Body of pancreas (tissue), 4 donors: ENCODE data around the gene PDCD1LG2.

Experiments used
- POLR2A ChIP-seq, 3 donors: fragments of 450-650 bp; IDR thresholded peaks; one replicate each; pipeline ENCODE4 v1.6.1; 2016; ENCODE audit warnings: antibody characterized with exemption in 3 of 3, mild to moderate bottlenecking in 2 of 3
- TF ChIP-seq, protein P1 (sequence below), 7 experiments: fragments of 450-650 bp in 4 of 7; fragments of 200-600 bp in 3 of 7; sonication (generic) in 3 of 7; IDR thresholded peaks; one replicate each; pipeline ENCODE4 v1.5.1; 2016 to 2019; ENCODE audit warnings: antibody characterized with exemption in 7 of 7

DNA sequence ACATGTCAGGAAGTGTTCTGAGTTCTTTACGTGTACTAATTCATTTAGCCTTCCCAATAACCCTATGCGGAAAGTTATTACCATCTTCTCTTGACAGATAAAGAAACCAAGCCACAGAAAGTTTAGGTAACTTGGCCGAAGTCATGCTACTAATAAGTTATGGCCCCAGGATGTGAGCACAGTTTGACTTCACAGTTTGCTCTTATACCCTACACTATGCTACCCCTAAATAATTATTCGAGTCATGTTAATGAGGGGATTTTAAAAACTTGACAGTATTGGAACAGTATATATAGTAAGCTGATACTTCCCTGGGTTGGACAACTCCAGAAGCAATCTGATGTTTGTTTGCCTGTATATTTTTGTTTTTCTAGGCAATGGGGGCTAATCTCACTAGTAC lies 29.4 kb upstream of the PDCD1LG2 start:
- TF ChIP-seq, protein P1, sequence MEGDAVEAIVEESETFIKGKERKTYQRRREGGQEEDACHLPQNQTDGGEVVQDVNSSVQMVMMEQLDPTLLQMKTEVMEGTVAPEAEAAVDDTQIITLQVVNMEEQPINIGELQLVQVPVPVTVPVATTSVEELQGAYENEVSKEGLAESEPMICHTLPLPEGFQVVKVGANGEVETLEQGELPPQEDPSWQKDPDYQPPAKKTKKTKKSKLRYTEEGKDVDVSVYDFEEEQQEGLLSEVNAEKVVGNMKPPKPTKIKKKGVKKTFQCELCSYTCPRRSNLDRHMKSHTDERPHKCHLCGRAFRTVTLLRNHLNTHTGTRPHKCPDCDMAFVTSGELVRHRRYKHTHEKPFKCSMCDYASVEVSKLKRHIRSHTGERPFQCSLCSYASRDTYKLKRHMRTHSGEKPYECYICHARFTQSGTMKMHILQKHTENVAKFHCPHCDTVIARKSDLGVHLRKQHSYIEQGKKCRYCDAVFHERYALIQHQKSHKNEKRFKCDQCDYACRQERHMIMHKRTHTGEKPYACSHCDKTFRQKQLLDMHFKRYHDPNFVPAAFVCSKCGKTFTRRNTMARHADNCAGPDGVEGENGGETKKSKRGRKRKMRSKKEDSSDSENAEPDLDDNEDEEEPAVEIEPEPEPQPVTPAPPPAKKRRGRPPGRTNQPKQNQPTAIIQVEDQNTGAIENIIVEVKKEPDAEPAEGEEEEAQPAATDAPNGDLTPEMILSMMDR (IDR thresholded peaks at IDR 0.05) = no peak
- TF ChIP-seq POLR2A (IDR thresholded peaks at IDR 0.05) = no peak
